HEK293 (cell line): ENCODE results near the gene SLC35G1.

Experiments used
- CTCF ChIA-PET: fragments of 350-600 bp; formaldehyde crosslinking; extraction: SDS; loops from one replicate; lab custom pipeline; 2021; ENCODE audit warnings: antibody characterized with exemption; lab: Yijun Ruan, JAX
- POLR2A ChIA-PET: fragments of 300-600 bp; formaldehyde crosslinking; extraction: SDS; loops from one replicate; lab custom pipeline; 2020; ENCODE audit warnings: antibody characterized with exemption, inconsistent platforms; lab: Yijun Ruan, JAX
- H3K27ac ChIP-seq: fragments of 200-500 bp; sonication (Bioruptor generic); 2 replicates; pipeline ENCODE4 v1.5.1; 2014; ENCODE audit warnings: low read depth, low read length, control low read depth, inconsistent platforms; ENCODE audit errors: extremely low read depth
- H3K36me3 ChIP-seq, 2 experiments: fragments of 200-500 bp in 1 of 2; sonication (Bioruptor generic) in 1 of 2; 1 replicate in 1 of 2; 2 replicates in 1 of 2; pipeline ENCODE4 v1.5.1; 2014 to 2017; ENCODE audit warnings: inconsistent platforms in 2 of 2, low read length in 2 of 2; ENCODE audit not compliant: control insufficient read depth in 2 of 2, insufficient read depth in 1 of 2
- H3K4me1 ChIP-seq: fragments of 200-500 bp; sonication (Bioruptor generic); 2 replicates; pipeline ENCODE4 v1.5.1; 2014; ENCODE audit warnings: mild to moderate bottlenecking, low read length, inconsistent platforms; ENCODE audit not compliant: control insufficient read depth, insufficient read depth
- H3K4me3 ChIP-seq: 2 replicates; pipeline ENCODE4 v1.5.1; 2011; ENCODE audit warnings: low read depth, mild to moderate bottlenecking, control low read depth, low read length, moderate library complexity
- H3K9me3 ChIP-seq: fragments of 200-500 bp; sonication (Bioruptor generic); 2 replicates; pipeline ENCODE4 v1.5.1; 2014; ENCODE audit warnings: low read depth, low read length, inconsistent platforms; ENCODE audit not compliant: control insufficient read depth, insufficient read depth
- HOXD13 ChIP-seq: sonication (generic); formaldehyde crosslinking; IDR thresholded peaks from 2 replicates; pipeline ENCODE4 v1.8.0; 2022; ENCODE audit warnings: missing genetic modification reagents, borderline replicate concordance
- KLF17 ChIP-seq: fragments of 450-650 bp; formaldehyde crosslinking; IDR thresholded peaks from 2 replicates; pipeline ENCODE4 v1.5.1; 2016; ENCODE audit warnings: missing biosample characterization, missing genetic modification characterization
- MEIS1 ChIP-seq: sonication (generic); formaldehyde crosslinking; IDR thresholded peaks from 2 replicates; pipeline ENCODE4 v1.8.1; 2022; ENCODE audit warnings: missing genetic modification reagents, mild to moderate bottlenecking, borderline replicate concordance
- ZBTB44 ChIP-seq: fragments of 450-650 bp; IDR thresholded peaks from 2 replicates; pipeline ENCODE4 v1.5.1; 2018; ENCODE audit warnings: missing biosample characterization, mild to moderate bottlenecking, missing genetic modification characterization
- ZBTB49 ChIP-seq: fragments of 450-650 bp; formaldehyde crosslinking; IDR thresholded peaks from 2 replicates; pipeline ENCODE4 v1.5.1; 2016; ENCODE audit warnings: missing biosample characterization, missing genetic modification characterization, low read depth
- ZBTB8A ChIP-seq: fragments of 450-650 bp; formaldehyde crosslinking; IDR thresholded peaks from 2 replicates; pipeline ENCODE4 v1.5.1; 2016; ENCODE audit warnings: missing biosample characterization, missing genetic modification characterization
- ZFP69B ChIP-seq: fragments of 450-650 bp; formaldehyde crosslinking; IDR thresholded peaks from 2 replicates; pipeline ENCODE4 v1.5.1; 2016; ENCODE audit warnings: missing biosample characterization, missing genetic modification characterization
- ZNF121 ChIP-seq: fragments of 450-650 bp; formaldehyde crosslinking; IDR thresholded peaks from 2 replicates; pipeline ENCODE4 v1.5.1; 2016; ENCODE audit warnings: missing biosample characterization, missing genetic modification characterization
- ZNF157 ChIP-seq: fragments of 450-650 bp; formaldehyde crosslinking; IDR thresholded peaks from 2 replicates; pipeline ENCODE4 v1.5.1; 2016; ENCODE audit warnings: missing biosample characterization, missing genetic modification characterization
- ZNF175 ChIP-seq: fragments of 450-650 bp; formaldehyde crosslinking; IDR thresholded peaks from 2 replicates; pipeline ENCODE4 v1.5.1; 2016; ENCODE audit warnings: missing biosample characterization, missing genetic modification characterization
- ZNF18 ChIP-seq: fragments of 450-650 bp; formaldehyde crosslinking; IDR thresholded peaks from 2 replicates; pipeline ENCODE4 v1.5.1; 2016; ENCODE audit warnings: missing biosample characterization, missing genetic modification characterization
- ZNF23 ChIP-seq: fragments of 450-650 bp; formaldehyde crosslinking; IDR thresholded peaks from 2 replicates; pipeline ENCODE4 v1.5.1; 2016; ENCODE audit warnings: missing biosample characterization, missing genetic modification characterization, borderline replicate concordance
- ZNF280C ChIP-seq: fragments of 450-650 bp; formaldehyde crosslinking; IDR thresholded peaks from 2 replicates; pipeline ENCODE4 v1.5.1; 2016; ENCODE audit warnings: missing biosample characterization, missing genetic modification characterization
- ZNF302 ChIP-seq: fragments of 450-650 bp; formaldehyde crosslinking; IDR thresholded peaks from 2 replicates; pipeline ENCODE4 v1.5.1; 2016; ENCODE audit warnings: missing biosample characterization, missing genetic modification characterization, low read depth
- ZNF341 ChIP-seq: fragments of 450-650 bp; formaldehyde crosslinking; IDR thresholded peaks from 2 replicates; pipeline ENCODE4; 2016; ENCODE audit warnings: low read depth, missing biosample characterization, missing genetic modification characterization
- ZNF350 ChIP-seq: fragments of 450-650 bp; formaldehyde crosslinking; IDR thresholded peaks from 2 replicates; pipeline ENCODE4 v1.5.0; 2017; ENCODE audit warnings: missing biosample characterization, mild to moderate bottlenecking, missing genetic modification characterization
- ZNF433 ChIP-seq: fragments of 450-650 bp; formaldehyde crosslinking; IDR thresholded peaks from 2 replicates; pipeline ENCODE4 v1.5.1; 2016; ENCODE audit warnings: missing biosample characterization, missing genetic modification characterization, low read depth
- ZNF529 ChIP-seq: fragments of 450-650 bp; formaldehyde crosslinking; IDR thresholded peaks from 2 replicates; pipeline ENCODE4 v1.5.1; 2017; ENCODE audit warnings: missing genetic modification characterization, missing biosample characterization; ENCODE audit not compliant: insufficient replicate concordance
- ZNF544 ChIP-seq: fragments of 450-650 bp; formaldehyde crosslinking; IDR thresholded peaks from 2 replicates; pipeline ENCODE4 v1.5.0; 2017; ENCODE audit warnings: missing biosample characterization, missing genetic modification characterization
- ZNF624 ChIP-seq: fragments of 450-650 bp; formaldehyde crosslinking; IDR thresholded peaks from 2 replicates; pipeline ENCODE4 v1.5.1; 2017; ENCODE audit warnings: missing biosample characterization, missing genetic modification characterization
- ZNF660 ChIP-seq: fragments of 450-650 bp; IDR thresholded peaks from 2 replicates; pipeline ENCODE4 v1.5.1; 2018; ENCODE audit warnings: missing biosample characterization, mild to moderate bottlenecking, missing genetic modification characterization
- ZNF704 ChIP-seq: fragments of 450-650 bp; formaldehyde crosslinking; IDR thresholded peaks from 2 replicates; pipeline ENCODE4 v1.5.1; 2016; ENCODE audit warnings: missing biosample characterization, missing genetic modification characterization
- ZNF707 ChIP-seq: fragments of 450-650 bp; formaldehyde crosslinking; IDR thresholded peaks from 2 replicates; pipeline ENCODE4 v1.5.1; 2016; ENCODE audit warnings: missing biosample characterization, missing genetic modification characterization
- ZNF792 ChIP-seq: fragments of 450-650 bp; formaldehyde crosslinking; IDR thresholded peaks from 2 replicates; pipeline ENCODE4 v1.5.1; 2016; ENCODE audit warnings: missing biosample characterization, missing genetic modification characterization
- ZSCAN30 ChIP-seq: fragments of 450-650 bp; IDR thresholded peaks from 2 replicates; pipeline ENCODE4 v1.5.1; 2018; ENCODE audit warnings: missing biosample characterization, mild to moderate bottlenecking, missing genetic modification characterization, moderate library complexity

The SLC35G1 gene

GRCh38 chr10:93851169-93851568 lies 42.6 kb upstream of the SLC35G1 start:
- Histone ChIP-seq H3K36me3 (no peaks in the 10 kb centered on the region), H3K4me1 (no peaks in the 10 kb centered on the region), H3K9me3 (no peaks in the 10 kb centered on the region), H3K4me3 (no peak overlapping the region), H3K27ac (no peak overlapping the region)
- ChIA-PET CTCF (interaction anchor here (0.6 to 2.1 kb wide), 2 partner anchors 8 to 685 kb away, joined by 4 to 7 read pairs; no protein-coding TSS in a partner anchor), POLR2A (no interaction called here)
- TF ChIP-seq ZFP69B (tag by site-specific recombination) (no peak), ZNF707 (no peak), ZNF302 (tag by site-specific recombination) (no peak), ZNF792 (no peak), ZNF704 (tag by site-specific recombination) (no peak), KLF17 (no peak), ZBTB49 (tag by site-specific recombination) (no peak)

- Histone ChIP-seq H3K4me1 (no peaks in the 10 kb centered on the region), H3K4me3 (no peak overlapping the region), H3K36me3 (no peaks in the 10 kb centered on the region), H3K9me3 (no peaks in the 10 kb centered on the region), H3K27ac (no peak overlapping the region)
- POLR2A ChIA-PET, result no interaction called here
- CTCF ChIA-PET, result interaction anchor here (0.9 to 2.8 kb wide), 3 partner anchors 31 to 467 kb away, joined by 3 to 8 read pairs (median 3); no protein-coding TSS in a partner anchor
- TF ChIP-seq ZSCAN30 (tag by site-specific recombination) (no peak), MEIS1 (no peak), ZBTB8A (tag by site-specific recombination) (no peak), ZNF433 (tag by site-specific recombination) (no peak), ZNF280C (no peak), HOXD13 (CRISPR knock-in tag) (no peak), ZNF157 (tag by site-specific recombination) (no peak), ZNF23 (tag by site-specific recombination) (no peak), ZBTB44 (no peak), ZNF624 (tag by site-specific recombination) (no peak), ZNF121 (tag by site-specific recombination) (no peak), ZNF341 (no peak), ZNF350 (no peak), ZNF544 (no peak), ZNF18 (tag by site-specific recombination) (no peak), ZNF175 (no peak), ZNF660 (tag by site-specific recombination) (no peak), ZNF529 (tag by site-specific recombination) (no peak)
These were observed 41.2 kb upstream of the SLC35G1 start for GRCh38 chr10:93852476-93853095.
